Peyer's patch (tissue), 4 donors: ENCODE data around the gene RHBDL1.

Experiments used
- POLR2A ChIP-seq, 2 donors: fragments of 450-650 bp; IDR thresholded peaks; one replicate each; pipeline ENCODE4 v1.5.1; 2017; ENCODE audit warnings: antibody characterized with exemption in 2 of 2, mild to moderate bottlenecking in 2 of 2, moderate library complexity in 2 of 2
- TF ChIP-seq, protein P1 (sequence below), 6 experiments: fragments of 450-650 bp in 4 of 6; fragments of 200-600 bp in 2 of 6; sonication (generic) in 1 of 6; IDR thresholded peaks; one replicate each; pipeline ENCODE4 v1.5.1; 2017 to 2019; ENCODE audit warnings: antibody characterized with exemption in 6 of 6, mild to moderate bottlenecking in 3 of 6, moderate library complexity in 1 of 6

DNA sequence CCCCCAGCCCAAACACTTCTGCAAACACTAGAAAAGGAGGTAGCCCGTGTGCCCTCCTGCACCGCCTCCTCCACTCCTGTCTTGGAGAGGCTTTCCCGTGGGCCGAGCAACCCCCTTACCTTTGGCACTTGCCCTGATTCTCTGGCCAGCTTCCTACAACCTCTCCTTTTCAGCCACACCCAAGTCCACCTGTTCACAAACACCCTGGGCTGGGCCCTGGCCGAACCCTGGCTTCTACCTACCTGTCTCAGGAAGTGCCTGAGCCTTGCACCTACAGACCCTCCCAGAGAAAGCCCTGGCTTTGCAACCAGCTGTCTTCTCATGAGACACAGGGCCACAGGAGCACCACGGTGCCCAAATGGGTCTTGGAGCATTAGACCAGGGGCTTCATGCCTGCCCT is 43.5 kb downstream of the RHBDL1 start:
- TF ChIP-seq, protein P1, sequence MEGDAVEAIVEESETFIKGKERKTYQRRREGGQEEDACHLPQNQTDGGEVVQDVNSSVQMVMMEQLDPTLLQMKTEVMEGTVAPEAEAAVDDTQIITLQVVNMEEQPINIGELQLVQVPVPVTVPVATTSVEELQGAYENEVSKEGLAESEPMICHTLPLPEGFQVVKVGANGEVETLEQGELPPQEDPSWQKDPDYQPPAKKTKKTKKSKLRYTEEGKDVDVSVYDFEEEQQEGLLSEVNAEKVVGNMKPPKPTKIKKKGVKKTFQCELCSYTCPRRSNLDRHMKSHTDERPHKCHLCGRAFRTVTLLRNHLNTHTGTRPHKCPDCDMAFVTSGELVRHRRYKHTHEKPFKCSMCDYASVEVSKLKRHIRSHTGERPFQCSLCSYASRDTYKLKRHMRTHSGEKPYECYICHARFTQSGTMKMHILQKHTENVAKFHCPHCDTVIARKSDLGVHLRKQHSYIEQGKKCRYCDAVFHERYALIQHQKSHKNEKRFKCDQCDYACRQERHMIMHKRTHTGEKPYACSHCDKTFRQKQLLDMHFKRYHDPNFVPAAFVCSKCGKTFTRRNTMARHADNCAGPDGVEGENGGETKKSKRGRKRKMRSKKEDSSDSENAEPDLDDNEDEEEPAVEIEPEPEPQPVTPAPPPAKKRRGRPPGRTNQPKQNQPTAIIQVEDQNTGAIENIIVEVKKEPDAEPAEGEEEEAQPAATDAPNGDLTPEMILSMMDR (IDR thresholded peaks at IDR 0.05) = no peak
- no peak for TF ChIP-seq POLR2A (IDR thresholded peaks at IDR 0.05)
